Body of pancreas (tissue), 4 donors: Measurements from ENCODE around the gene NET1.

Experiments used
- CTCF ChIP-seq, 7 experiments: fragments of 450-650 bp in 4 of 7; fragments of 200-600 bp in 3 of 7; sonication (generic) in 3 of 7; IDR thresholded peaks; one replicate each; pipeline ENCODE4 v1.5.1; 2016 to 2019; ENCODE audit warnings: antibody characterized with exemption in 7 of 7
- POLR2A ChIP-seq, 3 donors: fragments of 450-650 bp; IDR thresholded peaks; one replicate each; pipeline ENCODE4 v1.6.1; 2016; ENCODE audit warnings: antibody characterized with exemption in 3 of 3, mild to moderate bottlenecking in 2 of 3

- TF ChIP-seq POLR2A (IDR thresholded peaks at IDR 0.05): no peak
- no peak for TF ChIP-seq CTCF (IDR thresholded peaks at IDR 0.05)
These were observed 38.3 kb upstream of the NET1 start for GRCh38 chr10:5373891-5374611.
